NOMO-1 treated with DMSO at 0.1 percent for 48 hours (cell line): Measurements from ENCODE around the gene RPS3A.
"Not testable (repeated sequence)": the region's sequence is repeated elsewhere in the genome, so short reads cannot be mapped to it uniquely, and the experiment has no call there.

Source experiments
- DNase-seq: peaks from one replicate; lab custom pipeline; 2025; ENCODE audit not compliant: unreplicated experiment; lab: John Stamatoyannopoulos, UW

Gene RPS3A

GRCh38 chr4:151099229-151099975, at the start of gene RPS3A:
Gene RPS3A (plus strand): TSS chr4:151099628. CDS start chr4:151099653, 25 bp downstream.
- peak; percentile 93 for DNase-seq

DNA sequence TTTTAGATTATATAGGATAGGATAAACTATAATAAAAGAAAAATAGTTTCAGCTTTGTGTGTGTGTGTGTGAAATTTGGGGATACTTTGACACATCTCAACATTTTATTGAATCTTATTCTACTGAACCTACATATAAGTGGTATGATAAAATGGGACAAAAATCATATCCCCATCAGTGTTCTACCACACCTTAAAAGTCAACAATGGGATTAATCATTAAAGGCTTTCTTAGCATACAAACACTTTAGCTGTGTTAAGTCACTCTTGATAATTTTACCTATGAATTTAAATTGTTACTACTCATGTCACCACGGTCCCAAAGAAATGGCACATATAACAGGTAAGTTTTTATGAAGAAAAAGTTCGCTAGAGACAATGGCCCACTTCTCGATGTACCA, 46.6 kb upstream of the RPS3A start:
- DNase-seq = no peak

GRCh38 chr4:151055539-151055938, 43.9 kb upstream of the RPS3A start:
- no peak for DNase-seq

- not testable (repeated sequence) for DNase-seq
These were observed 36.3 kb upstream of the RPS3A start for GRCh38 chr4:151063143-151063542.

DNA sequence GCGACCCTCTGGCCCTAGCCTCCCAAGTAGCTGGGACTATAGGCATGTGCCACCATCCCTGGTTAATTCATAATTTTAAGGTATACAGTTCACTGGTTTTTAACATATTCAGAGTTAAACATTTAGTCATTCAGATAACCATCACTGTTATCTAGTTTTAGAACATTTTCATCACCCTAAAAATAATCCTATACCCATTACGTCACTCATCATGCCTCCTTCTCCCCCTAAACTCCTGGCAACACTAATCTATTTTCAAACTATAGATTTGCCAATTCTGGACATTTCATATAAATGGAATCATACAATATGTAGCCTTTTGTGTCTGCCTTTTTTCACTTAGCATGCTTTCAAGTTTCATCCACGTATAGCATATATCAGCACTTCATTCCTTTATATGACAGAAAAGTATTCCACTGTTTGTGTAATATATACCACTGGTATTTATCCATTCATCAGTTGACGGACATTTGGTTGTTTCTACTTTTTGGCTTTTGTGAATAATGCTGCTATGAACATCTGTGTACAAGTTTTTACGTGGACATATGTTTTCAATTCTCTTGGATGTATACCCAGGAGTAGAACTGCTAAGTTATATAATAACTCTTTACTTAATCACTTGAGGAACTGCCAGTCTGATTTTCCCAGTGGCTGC, 32.0 kb upstream of the RPS3A start:
- DNase-seq = no peak

GRCh38 chr4:151074416-151074916, 25.0 kb upstream of the RPS3A start:
- no peak for DNase-seq

GRCh38 chr4:151077978-151078377, 21.4 kb upstream of the RPS3A start:
- not testable (repeated sequence) for DNase-seq

DNA sequence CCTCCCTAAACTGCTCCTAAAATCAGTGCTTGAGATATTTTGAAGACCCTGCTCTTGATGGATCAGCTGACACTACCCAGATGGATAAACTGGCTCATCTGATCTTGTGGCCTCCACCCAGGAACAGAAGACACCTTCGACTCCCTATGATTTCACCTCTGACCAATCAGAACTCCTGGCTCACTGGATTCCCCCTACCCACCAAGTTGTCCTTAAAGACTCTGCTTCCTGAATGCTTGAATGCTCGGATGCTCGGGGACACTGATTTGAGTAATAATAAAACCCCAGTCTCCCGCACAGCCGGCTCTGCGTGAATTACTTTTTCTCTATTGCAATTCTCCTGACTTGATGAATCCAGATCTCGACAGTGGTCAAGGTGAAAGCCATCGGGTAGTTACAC, 12.0 kb upstream of the RPS3A start:
- no peak for DNase-seq

DNA sequence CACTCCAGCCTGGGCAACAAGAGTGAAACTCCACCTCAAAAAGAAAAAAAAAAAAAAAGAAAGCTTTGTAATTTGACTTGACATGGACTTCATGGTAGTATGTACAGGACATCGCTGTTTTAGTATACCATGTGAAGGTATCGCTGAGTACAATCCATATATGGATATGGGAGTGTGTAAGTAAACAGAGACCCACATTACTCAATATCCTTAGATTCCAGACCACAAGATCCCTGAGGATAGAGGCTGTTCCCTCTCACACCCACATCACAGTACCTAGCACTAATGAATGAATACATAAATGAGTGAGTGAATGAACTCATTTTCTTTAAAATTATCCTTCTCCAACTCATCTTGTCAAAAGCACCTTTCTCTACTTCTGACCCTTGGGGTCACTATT, 8.4 kb upstream of the RPS3A start:
- no peak for DNase-seq

DNA sequence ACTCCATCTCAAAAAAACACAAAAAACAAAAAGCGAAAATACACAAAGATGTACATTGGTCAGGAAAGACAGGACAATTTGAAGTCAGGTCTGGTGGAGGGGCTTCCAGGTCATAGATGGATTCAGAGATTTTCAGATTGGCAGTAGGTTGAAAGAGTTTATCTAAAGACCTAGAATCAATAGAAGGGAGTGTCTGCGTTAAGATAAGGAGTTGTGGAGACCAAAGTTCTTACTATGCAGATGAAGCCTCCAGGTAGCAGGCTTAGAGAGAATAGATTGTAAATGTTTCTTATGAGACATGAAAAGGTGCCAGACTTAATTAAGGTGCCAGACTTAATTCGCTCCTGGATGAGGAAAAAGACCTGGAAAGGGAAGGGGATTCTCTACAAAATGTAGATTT, 6.9 kb upstream of the RPS3A start:
- no peak for DNase-seq

DNA sequence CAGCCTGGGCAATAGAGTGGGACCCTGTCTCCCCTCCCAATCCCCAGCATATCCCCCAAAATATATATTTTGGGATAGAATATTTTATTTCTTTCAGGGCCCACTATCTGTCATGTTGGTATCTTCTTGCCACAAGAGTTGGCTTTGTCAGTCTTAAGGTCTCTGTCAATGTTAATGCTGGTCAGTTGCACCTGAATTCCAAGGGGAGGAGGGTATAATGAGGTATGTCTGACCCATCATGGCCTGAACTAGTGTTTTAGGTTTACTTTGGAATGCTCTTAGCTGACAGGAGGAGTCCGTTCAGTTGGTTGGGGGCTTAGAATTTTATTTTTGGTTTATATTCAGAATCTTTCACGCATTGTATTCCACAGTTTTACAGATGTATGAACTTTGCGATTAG, 6.2 kb upstream of the RPS3A start:
- no peak for DNase-seq

GRCh38 chr4:151094290-151094751, 5.1 kb upstream of the RPS3A start:
- DNase-seq = no peak

DNA sequence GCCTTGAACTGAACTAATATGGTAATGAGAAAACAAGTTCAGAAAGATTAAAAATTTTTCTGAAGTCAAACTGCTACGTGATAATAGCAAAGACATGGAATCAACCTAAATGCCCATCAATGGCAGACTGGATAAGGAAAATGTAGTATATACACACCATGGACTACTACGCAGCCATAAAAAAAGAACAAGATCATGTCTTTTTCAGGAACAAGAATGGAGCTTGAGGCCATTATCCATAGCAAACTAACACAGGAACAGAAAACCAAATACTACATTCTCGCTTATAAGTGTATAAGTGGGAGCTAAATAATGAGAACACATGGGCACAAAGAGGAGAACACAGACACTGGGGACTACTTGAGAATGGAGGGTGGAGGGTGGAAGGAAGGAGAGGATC, 4.3 kb upstream of the RPS3A start:
- DNase-seq = no peak

GRCh38 chr4:151097759-151098158, 1.7 kb upstream of the RPS3A start:
- DNase-seq = no peak

- no peak for DNase-seq
These were observed 524 bp upstream of the RPS3A start for GRCh38 chr4:151098979-151099228.

DNA sequence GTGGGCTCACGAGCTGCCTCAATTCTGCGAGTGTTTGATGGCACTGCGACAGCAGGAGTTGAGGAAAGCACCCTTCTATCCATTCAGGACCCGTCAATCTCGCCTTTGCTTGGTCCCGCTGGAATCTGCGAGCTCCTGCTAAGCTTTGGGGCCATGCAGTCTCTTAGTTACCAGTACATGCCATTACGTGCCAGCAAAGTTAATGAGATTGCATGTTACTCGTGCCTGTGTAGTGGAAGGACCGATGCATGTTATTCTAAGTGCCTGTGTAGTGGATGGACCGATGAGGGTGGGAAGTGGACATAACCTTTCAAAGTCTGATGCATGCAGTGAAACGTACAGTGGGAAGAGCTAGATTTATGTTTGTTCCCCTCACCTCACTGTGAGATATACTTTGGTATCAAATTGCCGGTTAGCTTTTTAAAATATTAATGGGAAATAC, 569 bp downstream of the RPS3A start:
- DNase-seq = no peak

DNA sequence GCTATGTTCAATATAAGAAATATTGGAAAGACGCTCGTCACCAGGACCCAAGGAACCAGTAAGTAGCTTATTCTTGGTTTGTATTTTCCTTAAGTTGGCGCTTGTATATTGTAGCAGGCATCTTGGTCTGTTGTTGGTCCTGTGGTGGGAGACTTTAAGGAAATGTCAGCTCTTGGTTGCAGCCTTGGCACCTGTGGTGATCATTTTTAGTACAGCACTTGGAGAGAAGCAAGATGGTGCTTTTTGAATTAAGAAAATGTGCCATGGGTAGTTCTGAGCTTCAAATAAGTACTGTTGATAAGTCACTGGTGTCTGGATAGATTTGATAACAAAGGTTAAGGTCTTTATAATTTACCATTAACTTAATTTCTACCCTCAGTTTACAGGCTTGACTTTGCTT, 1.1 kb downstream of the RPS3A start:
- no peak for DNase-seq

DNA sequence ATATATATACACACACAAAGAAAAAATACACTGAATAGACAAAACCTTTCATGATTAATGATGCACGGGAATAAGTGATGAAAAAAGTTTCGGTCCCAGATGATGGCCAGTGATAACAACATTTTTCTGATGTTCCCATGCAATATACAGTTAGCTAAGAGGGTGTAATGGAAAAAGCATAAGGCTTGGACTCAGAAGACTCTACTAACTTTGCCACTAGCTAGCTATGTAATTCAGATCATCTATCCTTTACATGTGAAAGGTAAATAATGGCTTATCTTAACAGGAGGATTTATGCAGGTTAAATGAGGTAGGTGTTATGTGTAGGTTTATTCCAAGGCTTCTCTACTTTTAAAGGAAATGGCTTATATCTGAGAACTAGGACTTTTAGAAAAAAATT, 4.3 kb downstream of the RPS3A start:
- no peak for DNase-seq

GRCh38 chr4:151104621-151105020, 5.2 kb downstream of the RPS3A start:
- DNase-seq = no peak

GRCh38 chr4:151105454-151106032, 6.1 kb downstream of the RPS3A start:
- no peak for DNase-seq

DNA sequence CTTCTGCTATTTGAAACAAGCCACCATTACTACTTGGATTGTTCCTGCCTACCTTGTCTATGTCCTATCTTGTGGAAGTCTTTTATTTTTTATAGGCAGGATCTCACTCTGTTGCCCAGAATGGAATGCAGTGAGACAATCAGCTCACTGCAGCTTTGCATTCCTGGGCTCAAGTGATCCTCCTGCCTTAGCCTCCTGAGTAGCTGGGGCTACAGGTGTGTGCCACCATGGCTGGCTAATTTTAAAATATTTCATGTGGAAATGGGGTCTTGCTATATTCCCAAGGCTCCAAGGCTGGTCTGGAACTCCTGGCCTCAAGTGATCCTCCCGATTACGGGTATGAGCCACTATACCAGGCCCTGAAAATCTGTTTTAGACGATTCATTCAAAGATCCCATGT, 7.6 kb downstream of the RPS3A start:
- no peak for DNase-seq

- no peak for DNase-seq
These were observed 10.8 kb downstream of the RPS3A start for GRCh38 chr4:151110236-151110635.
